NCI-H345 (cell line): ENCODE results near the gene IQGAP2.

Experiments
- DNase-seq: peaks from one replicate; lab custom pipeline; 2025; lab: John Stamatoyannopoulos, UW

The IQGAP2 gene

DNA sequence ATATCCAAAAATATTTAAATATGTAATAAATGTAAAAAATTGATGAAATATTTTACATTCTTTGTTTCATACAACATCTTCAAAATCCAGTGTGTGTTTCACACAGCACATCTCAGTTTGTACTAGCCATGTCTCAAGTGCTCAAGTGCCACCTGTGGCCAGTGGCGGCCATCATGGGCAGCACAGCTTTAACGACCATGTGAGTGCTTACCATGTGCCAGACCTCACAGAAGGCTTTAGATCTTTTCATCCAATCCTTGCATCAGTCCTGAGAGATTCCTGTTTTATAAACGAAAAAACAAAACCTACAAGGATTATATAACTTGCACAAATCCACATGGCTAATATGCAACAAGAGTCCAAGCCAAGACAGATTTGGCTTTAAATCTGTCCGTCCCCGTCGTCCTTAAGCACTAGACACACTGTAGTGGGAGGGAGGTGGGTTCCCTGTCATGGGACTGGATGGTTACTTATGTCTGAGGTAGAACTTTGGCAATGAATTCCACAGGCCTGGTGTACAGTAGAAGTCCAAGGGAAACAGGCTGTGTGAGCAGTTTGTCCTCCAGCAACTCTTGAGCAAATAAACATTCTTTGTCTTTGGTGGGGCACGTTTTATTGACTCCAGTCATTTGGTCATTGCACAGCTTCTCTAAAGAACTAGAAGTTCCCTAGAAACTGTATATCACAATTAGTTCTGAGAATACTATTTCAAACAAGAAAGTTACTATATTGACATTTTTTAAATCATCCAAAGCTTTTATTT lies 287.8 kb downstream of the IQGAP2 start:
- DNase-seq = no peak

DNA sequence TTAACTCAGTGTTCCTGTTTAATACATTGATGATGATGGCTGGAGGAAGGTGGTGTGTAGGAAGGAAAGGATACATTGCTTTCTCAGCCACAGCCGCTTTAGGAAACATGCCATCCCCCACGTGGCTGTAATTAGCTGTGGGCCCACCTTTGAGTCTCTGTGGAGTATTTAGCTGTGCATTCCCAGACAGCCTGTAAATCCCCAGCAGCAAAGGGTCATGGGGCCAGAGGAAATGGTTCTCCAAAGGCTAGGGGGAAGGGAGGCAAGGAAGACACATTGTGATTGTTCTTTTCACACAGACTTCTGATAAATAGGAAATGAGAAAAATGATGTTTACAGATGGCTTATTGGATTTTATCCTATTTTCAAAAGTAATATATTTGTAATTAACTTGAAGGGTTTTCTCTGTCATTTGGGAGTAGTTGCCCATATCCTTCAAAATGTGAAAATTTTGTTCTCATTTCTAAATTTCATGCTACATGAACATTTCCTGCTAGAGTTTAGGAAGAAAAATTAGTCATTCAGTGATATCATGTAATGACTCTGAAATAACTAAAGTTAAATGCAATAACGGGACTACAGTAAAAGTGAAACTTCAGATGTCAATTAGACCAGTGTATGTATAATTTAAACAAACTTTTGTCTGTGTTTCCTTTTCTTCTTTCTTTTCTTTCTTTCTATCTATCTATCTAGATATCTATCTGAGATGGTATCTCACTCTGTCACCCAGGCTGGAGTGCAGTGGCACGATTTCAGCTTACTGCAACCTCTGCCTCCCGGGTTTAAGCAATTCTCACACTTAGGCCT lies 288.6 kb downstream of the IQGAP2 start:
- no peak for DNase-seq

DNA sequence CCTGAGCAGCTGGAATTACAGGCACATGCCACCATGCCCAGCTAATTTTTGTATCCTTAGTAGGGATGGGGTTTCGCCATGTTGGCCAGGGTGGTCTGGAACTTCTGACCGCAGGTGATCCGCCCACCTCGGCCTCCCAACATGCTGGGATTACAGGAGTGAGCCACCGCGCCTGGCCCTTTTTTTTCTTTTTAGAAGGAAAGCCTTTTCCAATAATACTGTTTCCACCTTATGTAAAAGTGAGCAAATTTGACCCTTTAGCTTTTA lies 289.1 kb downstream of the IQGAP2 start:
- no peak for DNase-seq

DNA sequence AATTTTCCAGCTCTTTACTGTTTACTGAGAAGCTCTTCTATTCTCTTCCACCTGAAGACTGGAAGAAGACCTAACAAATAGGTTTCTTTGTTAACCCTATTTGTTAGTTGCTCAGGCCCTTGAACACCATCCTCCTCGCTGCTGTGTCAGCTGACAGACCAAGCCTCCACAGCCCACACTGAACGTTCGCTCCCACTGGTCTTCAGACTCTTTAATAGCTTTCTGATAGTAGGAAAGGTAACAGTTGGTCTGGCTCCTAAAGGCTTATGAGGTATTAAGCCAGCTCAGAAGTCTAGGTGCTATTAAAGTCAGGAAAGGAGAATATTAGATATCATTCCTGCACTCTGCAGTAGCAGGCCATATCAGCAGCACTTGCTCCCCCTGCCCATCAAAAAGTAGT lies 289.6 kb downstream of the IQGAP2 start:
- DNase-seq = no peak

DNA sequence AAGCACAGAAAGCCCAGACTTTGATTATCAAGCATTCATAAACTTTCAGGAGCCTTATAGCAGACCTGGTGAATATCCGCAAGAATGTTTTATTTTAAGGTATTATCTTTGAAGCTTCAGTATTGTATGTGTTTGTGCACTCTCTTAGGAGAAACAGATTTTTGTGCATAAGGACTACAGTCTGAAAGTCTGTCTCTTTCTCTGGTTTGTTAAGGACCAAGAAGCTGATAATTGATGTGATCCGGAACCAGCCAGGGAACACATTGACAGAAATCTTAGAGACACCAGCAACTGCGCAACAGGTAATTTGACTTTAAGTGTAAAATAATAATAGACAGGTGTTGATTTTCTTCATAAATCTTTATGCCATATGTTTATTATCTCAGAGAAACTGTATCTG lies 290.1 kb downstream of the IQGAP2 start:
- DNase-seq = no peak

DNA sequence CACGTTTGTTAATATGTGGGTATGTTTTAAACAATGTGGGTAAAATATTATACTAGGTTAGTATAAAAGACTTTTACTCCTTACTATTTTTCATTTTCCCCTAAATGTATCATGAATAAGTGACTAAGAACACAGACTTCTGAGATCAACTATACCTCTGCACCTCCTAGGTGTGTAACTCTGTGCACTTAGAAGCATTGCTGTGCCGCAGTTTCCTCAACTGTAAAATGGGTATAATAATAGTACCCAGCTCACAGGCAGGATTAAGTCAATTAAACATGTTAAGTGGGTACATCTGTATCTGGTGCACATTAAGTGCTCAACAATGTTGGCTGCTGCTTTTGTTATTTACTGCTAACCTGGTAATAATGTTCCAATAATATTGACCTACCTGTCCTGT lies 291.2 kb downstream of the IQGAP2 start:
- no peak for DNase-seq

DNA sequence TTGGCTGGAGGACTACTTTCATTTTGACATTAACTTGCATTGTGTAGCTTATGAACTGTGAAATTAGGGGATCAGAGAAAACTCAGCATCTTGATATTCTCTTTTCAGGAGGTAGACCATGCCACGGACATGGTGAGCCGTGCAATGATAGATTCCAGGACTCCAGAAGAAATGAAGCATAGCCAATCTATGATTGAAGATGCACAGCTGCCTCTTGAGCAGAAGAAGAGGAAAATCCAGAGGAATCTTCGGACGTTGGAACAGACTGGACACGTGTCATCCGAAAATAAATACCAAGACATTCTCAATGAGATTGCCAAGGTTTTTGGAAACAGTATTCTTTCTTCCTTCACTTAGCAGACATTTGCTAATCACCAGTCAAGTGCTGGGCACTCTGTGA lies 292.3 kb downstream of the IQGAP2 start:
- DNase-seq = no peak

DNA sequence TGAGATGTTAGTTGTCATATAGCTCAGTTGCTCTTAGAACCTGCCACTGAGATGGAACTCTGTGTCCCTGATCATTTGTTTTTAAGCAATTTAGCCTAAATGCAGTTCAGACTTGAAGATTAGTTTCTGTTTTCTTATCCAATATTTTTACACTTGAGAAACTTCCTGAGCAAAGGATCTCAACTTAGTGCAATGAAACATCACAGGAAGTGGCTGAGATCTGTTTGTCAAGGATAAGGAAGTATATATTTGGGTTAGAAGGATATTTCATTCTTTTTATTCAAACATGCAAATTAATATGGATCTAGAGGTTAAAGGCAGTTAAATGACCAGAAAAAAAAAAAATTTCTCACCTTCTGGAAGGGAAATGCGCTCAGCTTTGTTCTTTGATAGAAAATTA lies 293.2 kb downstream of the IQGAP2 start:
- DNase-seq = no peak

DNA sequence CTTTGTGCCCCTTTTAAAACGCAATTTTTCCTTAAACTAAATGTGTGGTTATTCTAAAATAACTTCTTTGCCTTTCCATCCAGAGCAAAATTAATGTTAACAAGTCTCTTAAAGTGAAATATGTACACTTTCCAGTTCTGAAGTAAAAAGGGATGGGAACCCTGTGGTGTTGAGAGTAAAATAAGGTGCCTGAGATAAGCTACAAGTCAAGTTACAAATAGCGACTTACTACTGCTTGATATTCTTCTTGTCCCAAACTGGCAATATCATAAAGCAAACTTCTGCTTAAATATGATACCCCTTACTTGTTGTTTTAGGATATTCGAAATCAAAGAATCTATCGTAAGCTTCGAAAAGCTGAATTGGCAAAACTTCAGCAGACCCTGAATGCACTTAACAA lies 294.6 kb downstream of the IQGAP2 start:
- DNase-seq = no peak

DNA sequence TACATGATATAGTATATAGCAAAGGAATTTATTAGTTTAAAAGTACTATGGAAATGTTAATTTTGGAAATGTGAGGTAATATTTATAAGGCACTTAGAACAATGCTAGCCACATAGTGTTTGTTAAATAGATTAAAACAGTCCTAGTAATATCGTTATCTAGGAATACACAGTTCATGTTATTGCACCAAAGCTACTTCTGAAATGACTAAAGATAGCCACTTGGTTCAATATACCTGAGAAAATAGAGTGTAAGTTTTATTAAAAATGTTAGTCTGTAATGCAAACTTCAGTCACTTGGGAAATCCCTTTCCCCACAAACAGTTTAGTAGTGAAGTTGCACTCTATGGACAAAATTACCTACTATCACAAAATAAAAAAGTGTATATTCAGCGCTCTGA lies 297.5 kb downstream of the IQGAP2 start:
- DNase-seq = no peak

DNA sequence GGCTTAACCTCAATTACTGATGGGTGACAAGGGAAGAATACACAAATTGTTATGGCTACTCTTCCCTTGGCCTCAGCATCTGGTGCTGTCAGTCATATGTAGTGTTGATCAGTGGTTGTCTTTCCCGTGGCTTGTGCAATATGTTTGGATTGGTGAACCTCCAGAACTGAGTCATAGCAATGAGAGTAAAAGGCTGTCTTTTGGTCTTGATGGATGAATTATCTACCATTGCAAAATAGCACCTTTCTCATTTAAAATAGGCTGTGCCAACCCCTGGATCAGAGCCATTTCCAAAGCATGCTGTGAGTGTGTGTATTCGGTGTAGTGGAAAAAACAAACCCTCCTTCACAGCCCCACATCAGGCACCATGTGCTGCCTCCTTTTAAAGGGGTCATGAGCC lies 298.2 kb downstream of the IQGAP2 start:
- no peak for DNase-seq

DNA sequence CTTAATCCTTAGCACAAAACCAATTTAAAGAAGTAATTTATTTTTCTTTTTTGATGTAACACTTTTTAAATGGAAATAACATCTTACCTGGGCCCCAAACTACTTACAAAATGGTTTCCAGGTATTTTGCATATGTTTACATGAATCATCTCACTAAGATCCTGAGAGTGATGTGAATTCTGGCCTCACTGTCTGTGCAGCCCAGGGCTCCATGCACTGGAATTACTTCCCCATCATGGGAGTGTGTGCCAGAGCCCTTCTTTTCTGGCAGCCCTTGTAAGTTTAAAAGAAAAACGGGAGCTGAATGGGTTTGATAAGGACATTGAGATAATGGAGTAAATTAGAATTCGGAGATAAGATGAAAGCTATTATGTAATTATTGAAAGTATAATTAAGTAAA lies 300.6 kb downstream of the IQGAP2 start:
- DNase-seq = no peak

DNA sequence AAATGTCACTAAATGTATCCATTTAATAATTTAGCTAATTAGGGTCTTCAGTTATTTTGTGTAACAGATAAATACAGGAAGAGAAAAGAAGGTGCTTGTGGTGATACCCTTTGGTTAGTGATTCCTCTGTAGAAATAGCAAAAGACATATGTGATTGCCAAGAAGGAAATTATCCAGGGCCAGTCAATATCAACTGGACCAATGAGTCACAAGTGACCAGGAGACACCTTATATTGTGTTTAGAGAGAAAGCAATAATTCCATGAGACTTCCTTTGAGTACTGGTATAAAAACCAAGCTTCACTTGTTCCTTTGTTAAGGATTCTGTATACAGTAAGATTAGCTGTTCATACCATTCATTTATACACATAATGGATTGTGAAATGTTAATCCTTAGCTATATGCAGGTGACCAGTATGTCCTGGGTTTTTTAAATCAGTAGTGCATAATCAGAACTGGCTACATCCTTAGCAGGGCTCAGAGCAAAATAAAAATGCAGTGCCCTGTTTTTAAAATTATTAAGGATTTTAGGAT lies 301.1 kb downstream of the IQGAP2 start:
- no peak for DNase-seq

DNA sequence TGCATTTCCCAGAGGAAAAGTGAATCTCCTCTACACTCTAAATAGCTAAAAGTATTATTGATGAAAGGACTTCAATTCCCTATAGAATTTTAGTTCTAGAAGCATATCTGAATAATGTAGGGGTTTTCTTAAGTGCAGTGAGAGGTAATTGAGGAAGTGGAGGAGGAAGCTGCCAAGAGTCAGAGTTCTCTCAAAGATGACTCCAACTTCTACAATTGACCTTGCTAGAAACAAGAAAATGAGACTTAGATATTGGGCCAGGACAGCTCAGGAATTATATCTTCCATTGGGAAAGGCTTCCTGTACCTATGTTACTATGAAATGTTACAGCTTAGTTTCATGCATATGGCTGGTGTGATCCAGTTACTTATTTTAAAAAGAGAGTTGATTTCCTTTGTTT lies 302.5 kb downstream of the IQGAP2 start:
- DNase-seq = no peak

DNA sequence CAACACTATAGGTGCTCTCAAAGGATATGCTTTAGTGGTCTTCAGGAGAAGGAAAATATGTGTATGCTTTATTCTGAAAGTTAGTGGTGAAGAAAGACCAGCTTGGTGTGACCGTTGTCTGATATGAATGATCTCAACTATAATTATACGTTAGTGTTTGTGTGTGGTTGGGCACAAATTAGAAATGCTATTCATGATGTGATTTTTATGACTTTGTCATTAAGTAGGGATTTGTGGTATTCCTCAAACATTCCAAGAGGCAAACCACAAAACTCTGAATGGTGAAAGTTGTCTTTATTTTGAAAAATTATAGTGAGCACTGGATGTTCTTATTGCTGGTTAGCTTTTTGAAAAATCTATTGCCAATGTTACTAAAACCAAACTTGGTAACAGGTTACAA lies 306.7 kb downstream of the IQGAP2 start:
- DNase-seq = no peak

DNA sequence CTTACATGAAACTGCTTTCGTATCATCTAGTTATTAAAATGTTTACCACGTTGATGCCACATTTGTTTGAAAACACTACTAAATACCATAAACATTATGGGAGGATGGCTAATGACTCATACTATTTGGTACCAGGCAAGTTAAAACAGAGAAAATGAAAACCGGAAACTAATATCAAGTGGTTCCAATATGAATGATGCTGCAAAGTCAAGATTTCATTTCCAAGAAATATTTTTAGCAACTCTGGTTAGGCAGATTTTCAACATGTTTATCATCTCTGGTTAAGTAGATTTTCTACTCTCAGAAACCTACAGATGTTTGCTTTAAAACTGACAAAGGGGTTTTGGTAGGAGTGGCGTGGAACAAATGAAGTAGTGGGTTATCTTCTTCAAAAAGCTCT lies 307.9 kb downstream of the IQGAP2 start:
- no peak for DNase-seq

DNA sequence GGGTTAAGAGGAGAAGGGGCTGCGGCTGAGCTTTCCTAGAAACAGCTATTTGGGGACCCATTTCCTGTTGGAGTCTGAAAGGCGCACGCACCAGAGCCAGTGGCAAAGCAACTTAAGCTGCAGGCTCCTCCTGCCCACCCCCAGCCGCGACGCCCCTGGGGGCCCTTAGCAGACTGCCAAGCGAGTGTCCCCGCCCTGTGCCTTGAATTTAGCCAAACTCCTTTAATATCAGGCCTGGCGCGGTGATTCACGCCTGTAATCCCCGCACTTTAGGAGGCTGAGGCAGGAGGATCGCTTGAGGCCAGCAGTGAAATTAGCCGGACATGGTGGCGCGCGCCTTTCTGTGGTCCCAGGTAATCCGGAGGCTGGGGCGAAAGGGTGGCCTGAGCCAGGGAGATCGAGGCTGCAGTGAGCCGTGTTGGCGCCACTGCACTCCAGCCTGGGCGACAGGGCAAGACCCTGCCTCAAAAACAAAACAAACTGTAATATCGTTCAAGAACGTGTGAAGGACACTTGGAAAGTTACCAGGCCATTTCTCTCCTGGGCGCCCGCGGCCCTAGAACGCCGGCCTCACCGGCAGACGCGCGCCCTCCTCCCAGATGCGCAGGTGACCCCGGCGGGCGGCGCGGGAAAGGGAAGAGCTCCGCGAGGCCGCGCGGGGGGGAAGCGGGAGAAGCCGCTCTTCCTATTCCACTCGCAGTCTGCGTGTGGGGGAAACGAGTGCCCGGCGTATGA lies 311.8 kb downstream of the IQGAP2 start:
- DNase-seq = no peak

DNA sequence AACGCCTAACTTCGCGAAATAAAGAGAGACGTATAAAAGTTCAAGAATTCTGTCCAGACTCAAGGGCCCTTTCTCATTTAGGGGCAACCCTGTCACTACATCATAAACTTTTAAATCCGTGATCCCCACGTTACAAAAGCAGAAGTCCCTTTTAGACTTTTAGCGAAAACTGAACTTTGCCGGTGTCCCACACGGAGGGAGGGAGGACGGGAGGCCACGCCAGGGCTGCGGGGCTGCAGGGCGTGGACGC lies 312.3 kb downstream of the IQGAP2 start:
- DNase-seq = no peak

DNA sequence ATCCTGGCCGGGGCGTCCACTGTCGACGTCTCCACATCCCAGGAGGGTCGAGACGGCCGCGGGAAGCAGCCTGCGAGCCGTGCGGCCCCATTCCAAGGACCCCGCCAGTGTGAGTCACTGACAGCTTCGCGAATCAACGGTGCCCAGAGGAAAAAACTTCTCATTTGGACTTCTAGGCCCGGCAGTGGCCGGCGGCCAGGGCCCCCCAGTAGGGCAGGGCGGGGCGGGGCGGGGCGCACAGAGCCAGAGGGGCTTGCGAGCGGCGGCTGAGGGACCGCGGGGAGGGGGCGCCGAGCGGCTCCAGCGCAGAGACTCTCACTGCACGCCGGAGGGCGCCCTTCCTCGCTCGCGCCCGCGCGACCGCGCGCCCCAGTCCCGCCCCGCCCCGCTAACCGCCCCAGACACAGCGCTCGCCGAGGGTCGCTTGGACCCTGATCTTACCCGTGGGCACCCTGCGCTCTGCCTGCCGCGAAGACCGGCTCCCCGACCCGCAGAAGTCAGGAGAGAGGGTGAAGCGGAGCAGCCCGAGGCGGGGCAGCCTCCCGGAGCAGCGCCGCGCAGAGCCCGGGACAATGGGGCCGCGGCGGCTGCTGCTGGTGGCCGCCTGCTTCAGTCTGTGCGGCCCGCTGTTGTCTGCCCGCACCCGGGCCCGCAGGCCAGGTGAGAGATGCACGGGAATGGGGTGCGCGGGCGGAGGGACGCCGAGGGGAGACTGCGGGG lies 312.8 kb downstream of the IQGAP2 start, which contains the start of gene F2R:
Gene F2R, plus strand, starts transcription at position 391 of the 720 bp plus-strand sequence. Its CDS starts 182 bp downstream, at position 573.
- no peak for DNase-seq

DNA sequence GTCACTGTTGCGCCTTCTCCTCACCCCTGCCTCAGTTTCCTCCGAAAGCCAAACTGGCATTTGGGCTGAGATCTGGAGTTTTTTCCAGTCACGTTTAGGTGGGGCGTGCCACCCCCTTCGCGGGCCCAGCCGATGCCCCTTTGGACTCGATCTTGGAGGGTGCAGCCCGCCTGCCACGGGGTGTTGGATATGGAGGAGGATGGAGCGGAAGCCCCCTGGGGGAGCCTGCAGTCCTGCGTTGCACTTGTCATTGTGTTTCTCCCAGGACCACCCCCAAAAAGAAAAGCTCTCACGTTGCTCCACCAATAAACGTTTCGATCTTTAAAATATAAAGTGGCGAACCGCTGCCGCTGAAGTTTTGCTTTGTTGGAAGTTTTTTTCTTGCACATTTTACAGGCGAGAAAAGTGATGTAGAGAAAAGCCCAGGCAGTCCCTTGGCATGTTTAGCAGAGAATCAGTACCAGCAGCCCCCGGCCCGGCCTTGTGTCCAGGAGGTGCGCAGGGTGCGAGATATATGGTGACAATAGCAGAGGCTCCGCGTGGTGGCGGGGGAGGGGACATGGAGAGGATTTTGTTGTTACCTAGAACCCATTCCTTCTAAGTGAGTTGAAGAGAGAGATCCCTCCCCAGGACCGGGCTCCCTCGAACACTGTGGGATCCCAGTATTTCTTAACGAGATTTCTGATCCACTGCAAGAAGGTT lies 313.5 kb downstream of the IQGAP2 start:
- DNase-seq = no peak

DNA sequence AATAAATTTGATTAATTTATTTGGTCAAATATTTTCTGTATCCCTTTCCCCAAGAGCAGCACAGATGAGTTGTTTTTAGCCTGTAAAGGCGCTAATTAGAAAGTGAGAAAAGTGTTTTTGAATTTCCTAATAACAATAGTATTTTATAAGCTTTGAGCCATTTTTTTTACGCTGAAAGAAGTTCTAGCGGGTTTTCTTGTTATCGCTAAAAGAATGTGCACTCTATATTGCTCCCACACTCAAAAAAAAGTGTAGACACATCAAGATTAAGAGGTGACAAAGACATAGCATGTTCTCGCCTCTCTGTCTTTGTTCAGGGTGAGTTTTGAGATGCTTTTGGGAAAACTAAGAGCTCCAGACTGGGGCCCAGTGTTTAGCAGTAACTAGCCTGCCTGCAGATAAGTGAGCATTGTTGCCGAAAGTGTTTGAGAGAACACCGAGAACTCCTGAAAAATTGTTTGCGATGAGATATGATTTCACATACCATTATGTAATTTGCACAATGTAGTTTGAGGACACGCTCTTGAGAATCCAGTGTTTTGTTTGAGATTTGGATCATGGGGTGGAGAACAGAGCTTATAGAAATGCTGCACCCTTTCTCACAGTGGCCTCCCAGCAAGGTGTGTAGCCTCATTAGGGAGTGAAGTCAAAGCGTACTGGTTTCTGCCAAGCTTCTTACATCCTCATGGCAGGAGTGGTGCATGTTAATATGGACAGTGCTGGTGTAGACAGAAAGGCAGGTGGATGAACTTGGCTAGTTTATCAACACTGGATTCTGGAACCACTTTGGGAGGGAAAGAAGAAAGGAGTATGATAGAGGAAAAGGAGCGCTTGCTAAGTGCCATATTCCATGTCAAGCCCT lies 314.4 kb downstream of the IQGAP2 start:
- no peak for DNase-seq
